Measurements from ENCODE around the gene RTTN. TPM values are rescaled to one million over a fixed set of nuclear protein-coding genes. Genes with fewer than 3 reads are reported as not detected.
A peak's percentile ranks its signal among the peaks of the same experiment; 100 is the strongest.

Gene RTTN
- total and polyA plus RNA-seq, 10 of the 15 experiments (the other 5 are each of a cell fraction or from before 2014, with no cell fraction given), result 9.4 to 36.6 (median 15.7) TPM

GRCh38 chr18:70156886-70157285 lies 48.6 kb downstream of the RTTN start (continued):
- TF ChIP-seq E2F8 (IDR thresholded peaks at IDR 0.05; ENCODE audit: low read depth, partially characterized antibody) (no peak), GABPA (IDR thresholded peaks at IDR 0.05; ENCODE audit: low read depth) (no peak), BCL11A (IDR thresholded peaks at IDR 0.05; ENCODE audit: low read depth, low read length) (no peak), MLLT1 (IDR thresholded peaks at IDR 0.05) (no peak)

GRCh38 chr18:70154591-70155194 lies 50.8 kb downstream of the RTTN start:
- in situ Hi-C loops (cut with MboI), result no loop called here
- RAD21 ChIA-PET (ENCODE audit: unreplicated experiment), result interaction anchor here (0.8 kb wide), 1 partner anchor 33 kb away, joined by 3 read pairs; no protein-coding TSS in a partner anchor
- no peak overlapping the region for H3K27ac ChIP-seq (ENCODE audit: control insufficient read depth, insufficient read depth)
- no peaks in the 10 kb centered on the region for H3K27me3 ChIP-seq (replicated peaks in 1 of 2; ENCODE audit: control insufficient read depth in 2 of 2, insufficient read depth in 2 of 2, low read length in 1 of 2)
- intact Hi-C loops (cut with micrococcal nuclease; ENCODE audit: unreplicated experiment), result no loop called here
- peaks cover 5 to 7% of the 10 kb centered on the region in 2 experiments for H3K36me3 ChIP-seq (ENCODE audit: control insufficient read depth in 2 of 2, insufficient read depth in 2 of 2, low read length in 1 of 2)
- FAIRE-seq (no peak), DNase-seq (ENCODE audit: low read depth, low spot score) (no peak), ATAC-seq (no peak)
- POLR2A ChIA-PET, result no interaction called here
- H3K9ac ChIP-seq (ENCODE audit: control insufficient read depth, insufficient read depth, low read length), result no peak overlapping the region
- CTCF ChIA-PET, result interaction anchor here (0.9 kb wide), 1 partner anchor 41 kb away, joined by 3 read pairs; no protein-coding TSS in a partner anchor
- no peaks in the 10 kb centered on the region; the same call in 2 of the 3 replicates for H3K9me3 ChIP-seq (replicated peaks; ENCODE audit: control insufficient read depth, insufficient read depth, low read length)
- TF ChIP-seq RUNX3 (IDR thresholded peaks at IDR 0.05; ENCODE audit: low read length), result peak; percentile 27; the same call in 1 of the 2 replicates
- TF ChIP-seq JUNB (IDR thresholded peaks at IDR 0.05), result peak; percentile 44
- TF ChIP-seq RBBP5 (conservative IDR thresholded peaks at IDR 0.05), result no peak
- H2AFZ ChIP-seq (ENCODE audit: control insufficient read depth, low read depth, low read length), result no peak overlapping the region
- WGBS (ENCODE audit: insufficient coverage, insufficient replicate concordance, low lambda C conversion rate, missing lambda C conversion rate), result 73% methylated on average over 4 of the region's 4 CpGs
- H3K4me1 ChIP-seq (ENCODE audit: control insufficient read depth, insufficient read depth, low read length), result peaks cover 12% of the 10 kb centered on the region
- no peak overlapping the region for H3K4me3 ChIP-seq
- SMC1A ChIA-PET (ENCODE audit: uncharacterized antibody, unreplicated experiment), result interaction anchor here (0.6 to 1.4 kb wide), 3 partner anchors 11 to 257 kb away, joined by 3 to 4 read pairs (median 3); no protein-coding TSS in a partner anchor
- H4K20me1 ChIP-seq (ENCODE audit: control insufficient read depth, insufficient read depth), result no peaks in the 10 kb centered on the region
- 0 out of 2 replicates have a peak overlapping the region, but pooled peaks have one; percentile 7 for H3K4me2 ChIP-seq (ENCODE audit: control insufficient read depth, insufficient read depth)
- BruUV-seq (replicated peaks), result no TSS peak
- peaks cover 3% of the 10 kb centered on the region; the same call in 1 of the 2 replicates for H3K79me2 ChIP-seq (ENCODE audit: control insufficient read depth, insufficient read depth, low read length)
